Type B pancreatic cell (in vitro differentiated cells): Measurements from ENCODE around the gene APP. TPM values are rescaled to one million over a fixed set of nuclear protein-coding genes. Genes with fewer than 3 reads are reported as not detected.

Experiments used
- DNase-seq: peaks from one replicate; pipeline ENCODE4 v3.0.0; 2021; ENCODE audit warnings: mixed read lengths; ENCODE audit not compliant: unreplicated experiment; ENCODE audit errors: extremely low spot score
- H3K27ac Mint-ChIP-seq: 2 replicates; pipeline ENCODE4 v1.8.0; 2021; ENCODE audit warnings: mild to moderate bottlenecking, mixed read lengths
- H3K27me3 Mint-ChIP-seq: 2 replicates; pipeline ENCODE4 v1.8.0; 2021; ENCODE audit warnings: mixed read lengths
- H3K36me3 Mint-ChIP-seq: 2 replicates; pipeline ENCODE4 v1.8.0; 2021; ENCODE audit warnings: mixed read lengths
- H3K4me1 Mint-ChIP-seq: one replicate; pipeline ENCODE4 v1.8.0; 2021; ENCODE audit warnings: mixed read lengths; ENCODE audit not compliant: unreplicated experiment
- H3K4me3 Mint-ChIP-seq: 2 replicates; pipeline ENCODE4 v1.8.0; 2021; ENCODE audit warnings: mild to moderate bottlenecking, mixed read lengths
- H3K9me3 Mint-ChIP-seq: 2 replicates; pipeline ENCODE4 v1.8.0; 2021; ENCODE audit warnings: mixed read lengths
- CTCF ChIP-seq: fragments of 200-600 bp; sonication (generic); conservative IDR thresholded peaks from 2 replicates; pipeline ENCODE4 v1.5.0; 2021; ENCODE audit warnings: antibody characterized with exemption, mild to moderate bottlenecking
- total RNA-seq: library from RNA; stranded (reverse); gene quantifications from 2 replicates; pipeline ENCODE4 v1.2.1, GENCODE V29; 2021; ENCODE audit warnings: low replicate concordance

The APP gene
- total RNA-seq, 1 donor from 2014 or later: 415 TPM

GRCh38 chr21:26124421-26124833 lies 46.1 kb downstream of the APP start:
- Mint-ChIP-seq H3K27ac (peak overlapping the region; percentile 78), H3K4me3 (peak overlapping the region; percentile 73)
- no peak for TF ChIP-seq CTCF

DNA sequence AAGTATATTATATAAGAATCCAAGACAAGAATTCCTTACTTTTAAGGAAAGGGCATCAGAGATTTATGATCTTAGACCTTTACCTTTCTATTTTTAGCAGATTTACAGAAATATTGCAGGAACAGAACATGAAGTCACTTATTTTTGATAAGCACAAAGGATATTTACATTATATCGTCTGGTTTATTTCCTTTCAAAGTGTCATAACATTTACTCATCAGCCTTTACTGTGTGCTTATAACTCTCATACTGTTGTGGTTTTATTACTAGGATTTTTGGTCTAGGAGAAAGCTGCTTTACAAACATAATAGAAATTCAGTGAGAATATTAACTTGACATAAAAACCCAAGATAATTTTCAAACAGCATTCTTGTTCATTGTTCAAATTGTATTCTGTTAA lies 47.6 kb downstream of the APP start:
- TF ChIP-seq CTCF: no peak
- Mint-ChIP-seq H3K9me3 (no peaks in the 10 kb centered on the region), H3K4me1 (peaks cover 54% of the 10 kb centered on the region), H3K27me3 (no peaks in the 10 kb centered on the region), H3K36me3 (peaks cover 12% of the 10 kb centered on the region), H3K4me3 (no peak overlapping the region), H3K27ac (no peak overlapping the region)
- DNase-seq: no peak

More at GRCh38 chr21:26124421-26124833, 46.1 kb downstream of the APP start:
- no peak for DNase-seq
- Mint-ChIP-seq H3K27me3 (no peaks in the 10 kb centered on the region), H3K36me3 (peaks cover 19% of the 10 kb centered on the region), H3K4me1 (peaks cover 54% of the 10 kb centered on the region), H3K9me3 (no peaks in the 10 kb centered on the region)

DNA sequence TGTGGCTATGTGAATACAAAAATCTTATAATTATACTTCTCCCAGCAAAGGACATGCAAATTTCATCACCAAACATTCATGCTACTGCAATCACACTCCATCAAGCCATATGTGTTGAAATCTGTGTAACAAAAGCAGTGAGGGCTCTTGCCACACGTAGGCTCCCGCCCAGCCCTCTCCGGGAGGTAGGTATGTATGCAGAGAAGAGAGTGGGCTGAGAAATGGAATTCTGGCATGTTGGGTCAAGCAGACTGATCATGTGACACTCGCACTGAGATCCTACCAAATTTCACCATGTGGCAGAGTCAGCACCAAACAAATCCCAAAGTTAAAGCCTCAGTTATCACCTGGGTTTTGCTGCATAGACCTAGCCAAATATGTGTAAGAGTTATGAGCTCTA lies 49.7 kb downstream of the APP start:
- Mint-ChIP-seq H3K27ac (no peak overlapping the region), H3K4me3 (no peak overlapping the region), H3K4me1 (peaks cover 54% of the 10 kb centered on the region), H3K27me3 (no peaks in the 10 kb centered on the region), H3K9me3 (no peaks in the 10 kb centered on the region), H3K36me3 (peaks cover 5% of the 10 kb centered on the region)
- no peak for DNase-seq
- no peak for TF ChIP-seq CTCF

GRCh38 chr21:26119906-26120305 lies 50.7 kb downstream of the APP start:
- TF ChIP-seq CTCF: no peak
- Mint-ChIP-seq H3K4me1 (peaks cover 51% of the 10 kb centered on the region), H3K4me3 (no peak overlapping the region), H3K27ac (no peak overlapping the region), H3K9me3 (no peaks in the 10 kb centered on the region), H3K27me3 (no peaks in the 10 kb centered on the region), H3K36me3 (peaks cover 9% of the 10 kb centered on the region)
- DNase-seq: no peak

- Mint-ChIP-seq H3K36me3 (peaks cover 11% of the 10 kb centered on the region), H3K9me3 (no peaks in the 10 kb centered on the region), H3K27me3 (no peaks in the 10 kb centered on the region), H3K4me1 (peaks cover 47% of the 10 kb centered on the region), H3K4me3 (no peak overlapping the region), H3K27ac (no peak overlapping the region)
- no peak for TF ChIP-seq CTCF
- no peak for DNase-seq
Observed at GRCh38 chr21:26118938-26119540, 51.5 kb downstream of the APP start.

DNA sequence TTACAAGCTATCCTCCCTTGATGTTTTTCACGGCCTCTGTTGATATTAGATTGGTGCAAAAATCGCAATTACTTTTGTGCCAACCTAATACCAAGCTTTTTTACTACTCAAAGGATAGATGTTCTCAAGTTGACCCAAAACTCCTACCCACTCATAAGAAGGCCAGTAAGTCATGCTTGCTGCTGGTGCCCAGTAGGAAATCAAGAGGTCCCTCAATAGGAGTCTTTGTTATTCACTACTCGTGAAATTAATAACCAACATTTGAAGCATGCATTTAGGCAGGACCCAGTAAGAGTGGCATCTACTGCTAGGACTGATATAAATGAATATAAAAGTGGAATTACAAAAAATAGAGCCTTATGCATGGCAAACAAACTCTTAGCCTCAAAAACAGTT lies 52.6 kb downstream of the APP start:
- no peaks in the 10 kb centered on the region for H3K27me3 Mint-ChIP-seq
- no peaks in the 10 kb centered on the region for H3K9me3 Mint-ChIP-seq
- H3K4me3 Mint-ChIP-seq: no peak overlapping the region
- DNase-seq: no peak
- peaks cover 15% of the 10 kb centered on the region for H3K36me3 Mint-ChIP-seq
- no peak for TF ChIP-seq CTCF
- peaks cover 47% of the 10 kb centered on the region for H3K4me1 Mint-ChIP-seq
- peak overlapping the region; percentile 10 for H3K27ac Mint-ChIP-seq
